IMR-90 (cell line): ENCODE data around the gene CCSER2.

Experiments
- BHLHE40 ChIP-seq: fragments of 150-350 bp; IDR thresholded peaks from 2 replicates; pipeline ENCODE4 v1.6.1; 2016; ENCODE audit warnings: mild to moderate bottlenecking, low read depth, low read length
- CEBPB ChIP-seq: IDR thresholded peaks from 2 replicates; pipeline ENCODE4 v1.6.1; 2012; ENCODE audit warnings: low read depth, low read length, improper control_type of control experiment
- CHD1 ChIP-seq: IDR thresholded peaks from 2 replicates; pipeline ENCODE4 v1.6.1; 2012; ENCODE audit warnings: low read depth, low read length, improper control_type of control experiment
- CTCF ChIP-seq: conservative IDR thresholded peaks from 2 replicates; pipeline ENCODE4 v1.5.1; 2012; ENCODE audit warnings: mild to moderate bottlenecking, low read depth, low read length, improper control_type of control experiment
- FOS ChIP-seq: fragments of 150-350 bp; IDR thresholded peaks from 2 replicates; pipeline ENCODE4 v1.6.1; 2016; ENCODE audit warnings: low read depth, low read length
- MAZ ChIP-seq: IDR thresholded peaks from 2 replicates; pipeline ENCODE4 v1.6.1; 2012; ENCODE audit warnings: low read depth, mild to moderate bottlenecking, low read length, improper control_type of control experiment, moderate library complexity, borderline replicate concordance
- MXI1 ChIP-seq: IDR thresholded peaks from 2 replicates; pipeline ENCODE4 v1.6.1; 2012; ENCODE audit warnings: low read depth, mild to moderate bottlenecking, low read length, moderate library complexity, borderline replicate concordance
- POLR2A ChIP-seq: IDR thresholded peaks from 2 replicates; pipeline ENCODE4 v1.6.1; 2012; ENCODE audit warnings: mild to moderate bottlenecking, low read depth, low read length
- RAD21 ChIP-seq: IDR thresholded peaks from 2 replicates; pipeline ENCODE4 v1.6.1; 2012; ENCODE audit warnings: low read length, improper control_type of control experiment
- RCOR1 ChIP-seq: IDR thresholded peaks from 2 replicates; pipeline ENCODE4 v1.6.1; 2012; ENCODE audit warnings: mild to moderate bottlenecking, low read length, improper control_type of control experiment; ENCODE audit not compliant: insufficient replicate concordance
- RFX5 ChIP-seq: IDR thresholded peaks from 2 replicates; pipeline ENCODE4 v1.8.0; 2012; ENCODE audit warnings: low read depth, mild to moderate bottlenecking, low read length, moderate library complexity
- SMC3 ChIP-seq: fragments of 150-350 bp; IDR thresholded peaks from 2 replicates; pipeline ENCODE4 v1.6.1; 2016; ENCODE audit warnings: low read depth, mild to moderate bottlenecking, antibody characterized with exemption, low read length, moderate library complexity
- USF2 ChIP-seq: fragments of 150-350 bp; IDR thresholded peaks from 2 replicates; pipeline ENCODE4 v1.6.1; 2017; ENCODE audit warnings: mild to moderate bottlenecking, antibody characterized with exemption, low read length, low read depth

DNA sequence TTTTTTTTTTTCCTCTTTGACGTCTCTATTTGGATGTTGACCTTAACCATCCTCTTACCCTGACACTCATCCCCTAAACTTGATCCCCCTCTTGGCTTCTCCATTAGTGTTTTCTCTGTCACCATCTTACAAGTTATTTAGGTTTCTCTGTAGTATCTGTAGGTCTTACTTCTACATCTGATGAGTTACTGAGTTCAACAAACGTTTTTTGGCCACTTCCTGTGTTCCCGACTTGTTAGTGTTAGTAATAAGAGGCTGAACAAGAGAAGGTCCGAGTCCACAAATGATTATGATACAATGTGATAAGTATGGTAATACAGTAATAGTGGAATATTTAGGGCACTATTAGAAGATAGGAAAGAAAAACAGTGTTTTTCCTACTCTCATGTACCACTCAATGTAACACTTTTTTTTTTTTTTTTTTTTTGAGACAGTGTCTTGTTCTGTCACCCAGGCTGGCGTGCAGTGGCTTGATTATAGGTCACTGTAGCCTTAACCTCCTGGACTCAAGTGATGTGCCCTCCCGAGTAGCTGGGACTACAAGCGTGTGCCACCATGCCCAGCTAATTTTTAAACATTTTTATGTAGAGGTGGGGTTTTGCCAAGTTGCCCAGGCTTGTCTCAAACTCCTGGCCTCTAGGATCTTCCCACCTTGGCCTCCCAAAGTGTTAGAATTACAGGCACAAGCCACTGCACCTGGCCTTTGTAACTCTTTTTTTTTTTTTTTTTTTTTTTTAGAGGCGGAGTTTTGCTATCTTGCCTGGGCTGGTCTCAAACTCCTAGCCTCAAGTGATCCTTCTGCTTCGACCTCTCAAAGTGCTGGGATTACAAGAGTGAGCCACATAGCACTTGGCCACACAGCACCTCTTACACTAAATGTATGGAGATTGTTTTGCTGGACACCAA is 12.5 kb downstream of the CCSER2 start:
- TF ChIP-seq FOS (no peak), CTCF (no peak), USF2 (no peak), RAD21 (no peak), CEBPB (no peak), RFX5 (no peak), MAZ (no peak), POLR2A (no peak), BHLHE40 (no peak), SMC3 (no peak), MXI1 (no peak), CHD1 (no peak), RCOR1 (no peak)
